GM21723 (cell line): ENCODE measurements around the gene CT45A6.
"Not testable (repeated sequence)": the region's sequence is repeated elsewhere in the genome, so short reads cannot be mapped to it uniquely, and the experiment has no call there.

Experiments
- ATAC-seq: cut with Tn5 transposase; IDR thresholded peaks from one replicate; pipeline ENCODE4 v1.9.1; 2021; ENCODE audit warnings: mild to moderate bottlenecking, moderate library complexity; ENCODE audit not compliant: unreplicated experiment

CT45A6 gene, protein sequence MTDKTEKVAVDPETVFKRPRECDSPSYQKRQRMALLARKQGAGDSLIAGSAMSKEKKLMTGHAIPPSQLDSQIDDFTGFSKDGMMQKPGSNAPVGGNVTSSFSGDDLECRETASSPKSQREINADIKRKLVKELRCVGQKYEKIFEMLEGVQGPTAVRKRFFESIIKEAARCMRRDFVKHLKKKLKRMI

DNA sequence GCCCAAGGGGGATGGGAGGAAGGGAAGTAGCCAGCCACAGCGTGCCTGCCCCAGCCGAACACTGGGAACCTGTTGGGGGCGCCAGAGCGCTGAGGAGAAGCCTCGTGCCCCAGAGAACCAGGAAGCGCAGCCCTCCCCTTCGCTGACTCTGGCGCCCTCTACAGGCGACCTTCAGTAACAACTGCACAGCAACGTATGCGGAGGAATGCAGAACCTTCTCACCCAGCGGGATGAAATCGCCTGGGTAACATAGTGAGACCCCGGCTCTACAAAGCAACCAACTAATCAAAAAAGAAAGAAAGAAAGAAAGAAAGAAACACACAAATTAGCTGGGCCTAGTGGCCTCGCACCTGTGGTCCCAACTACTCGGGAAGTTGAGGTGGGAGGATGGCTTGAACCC lies at the start of gene CT45A6:
CT45A6 (minus strand) TSS at position 101 of the 400 bp plus-strand sequence. CDS start 3,794 bp downstream, outside the sequence.
- not testable (repeated sequence) for ATAC-seq

DNA sequence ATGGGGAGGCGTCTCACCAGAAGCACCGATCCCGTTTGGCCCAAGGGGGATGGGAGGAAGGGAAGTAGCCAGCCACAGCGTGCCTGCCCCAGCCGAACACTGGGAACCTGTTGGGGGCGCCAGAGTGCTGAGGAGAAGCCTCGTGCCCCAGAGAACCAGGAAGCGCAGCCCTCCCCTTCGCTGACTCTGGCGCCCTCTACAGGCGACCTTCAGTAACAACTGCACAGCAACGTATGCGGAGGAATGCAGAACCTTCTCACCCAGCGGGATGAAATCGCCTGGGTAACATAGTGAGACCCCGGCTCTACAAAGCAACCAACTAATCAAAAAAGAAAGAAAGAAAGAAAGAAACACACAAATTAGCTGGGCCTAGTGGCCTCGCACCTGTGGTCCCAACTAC lies 34.6 kb upstream of the CT45A6 start, which contains the start of gene CT45A7:
CT45A7 (minus strand) TSS at position 101 of the 400 bp plus-strand sequence. CDS start 3,747 bp downstream, outside the sequence.
- not testable (repeated sequence) for ATAC-seq

DNA sequence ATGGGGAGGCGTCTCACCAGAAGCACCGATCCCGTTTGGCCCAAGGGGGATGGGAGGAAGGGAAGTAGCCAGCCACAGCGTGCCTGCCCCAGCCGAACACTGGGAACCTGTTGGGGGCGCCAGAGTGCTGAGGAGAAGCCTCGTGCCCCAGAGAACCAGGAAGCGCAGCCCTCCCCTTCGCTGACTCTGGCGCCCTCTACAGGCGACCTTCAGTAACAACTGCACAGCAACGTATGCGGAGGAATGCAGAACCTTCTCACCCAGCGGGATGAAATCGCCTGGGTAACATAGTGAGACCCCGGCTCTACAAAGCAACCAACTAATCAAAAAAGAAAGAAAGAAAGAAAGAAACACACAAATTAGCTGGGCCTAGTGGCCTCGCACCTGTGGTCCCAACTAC lies 17.3 kb upstream of the CT45A6 start, which contains the start of gene CT45A2:
CT45A2 (minus strand) TSS at position 101 of the 400 bp plus-strand sequence. CDS start 3,747 bp downstream, outside the sequence.
- ATAC-seq, result not testable (repeated sequence)

DNA sequence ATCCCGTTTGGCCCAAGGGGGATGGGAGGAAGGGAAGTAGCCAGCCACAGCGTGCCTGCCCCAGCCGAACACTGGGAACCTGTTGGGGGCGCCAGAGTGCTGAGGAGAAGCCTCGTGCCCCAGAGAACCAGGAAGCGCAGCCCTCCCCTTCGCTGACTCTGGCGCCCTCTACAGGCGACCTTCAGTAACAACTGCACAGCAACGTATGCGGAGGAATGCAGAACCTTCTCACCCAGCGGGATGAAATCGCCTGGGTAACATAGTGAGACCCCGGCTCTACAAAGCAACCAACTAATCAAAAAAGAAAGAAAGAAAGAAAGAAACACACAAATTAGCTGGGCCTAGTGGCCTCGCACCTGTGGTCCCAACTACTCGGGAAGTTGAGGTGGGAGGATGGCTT lies 17.2 kb downstream of the CT45A6 start, which contains the start of gene CT45A5:
CT45A5 (minus strand) TSS at position 101 of the 400 bp plus-strand sequence. CDS start 3,774 bp downstream, outside the sequence.
- not testable (repeated sequence) for ATAC-seq

DNA sequence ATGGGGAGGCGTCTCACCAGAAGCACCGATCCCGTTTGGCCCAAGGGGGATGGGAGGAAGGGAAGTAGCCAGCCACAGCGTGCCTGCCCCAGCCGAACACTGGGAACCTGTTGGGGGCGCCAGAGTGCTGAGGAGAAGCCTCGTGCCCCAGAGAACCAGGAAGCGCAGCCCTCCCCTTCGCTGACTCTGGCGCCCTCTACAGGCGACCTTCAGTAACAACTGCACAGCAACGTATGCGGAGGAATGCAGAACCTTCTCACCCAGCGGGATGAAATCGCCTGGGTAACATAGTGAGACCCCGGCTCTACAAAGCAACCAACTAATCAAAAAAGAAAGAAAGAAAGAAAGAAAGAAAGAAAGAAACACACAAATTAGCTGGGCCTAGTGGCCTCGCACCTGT lies 34.5 kb downstream of the CT45A6 start, which contains the start of gene CT45A3:
CT45A3 (minus strand) TSS at position 101 of the 400 bp plus-strand sequence. CDS start 3,747 bp downstream, outside the sequence.
- not testable (repeated sequence) for ATAC-seq

DNA sequence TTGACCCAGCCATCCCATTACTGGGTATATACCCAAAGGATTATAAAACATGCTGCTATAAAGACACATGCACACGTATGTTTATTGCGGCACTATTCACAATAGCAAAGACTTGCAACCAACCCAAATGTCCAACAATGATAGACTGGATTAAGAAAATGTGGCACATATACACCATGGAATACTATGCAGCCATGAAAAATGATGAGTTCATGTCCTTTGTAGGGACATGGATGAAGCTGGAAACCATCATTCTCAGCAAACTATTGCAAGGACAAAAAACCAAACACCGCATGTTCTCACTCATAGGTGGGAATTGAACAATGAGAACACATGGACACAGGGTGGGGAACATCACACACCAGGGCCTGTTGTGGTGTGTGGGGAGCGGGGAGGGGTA lies 57.8 kb downstream of the CT45A6 start:
- not testable (repeated sequence) for ATAC-seq
